Fibroblast of mammary gland (primary cell): Measurements from ENCODE around the gene AMBP.

Source experiments
- DNase-seq: peaks from one replicate; pipeline ENCODE4 v3.0.0-alpha.2; 2010; ENCODE audit warnings: low read depth
- H3K4me3 ChIP-seq: 2 replicates; pipeline ENCODE4 v1.5.1; 2011; ENCODE audit warnings: low read depth, mild to moderate bottlenecking, low read length, moderate library complexity; ENCODE audit not compliant: control insufficient read depth
- CTCF ChIP-seq: conservative IDR thresholded peaks from 2 replicates; pipeline ENCODE4 v1.5.1; 2011; ENCODE audit warnings: low read depth, low read length, inconsistent platforms; ENCODE audit not compliant: control insufficient read depth, insufficient read depth

The AMBP gene

GRCh38 chr9:114037249-114037648 lies 40.9 kb downstream of the AMBP start:
- TF ChIP-seq CTCF: no peak

GRCh38 chr9:114035845-114036801 lies 42.0 kb downstream of the AMBP start:
- H3K4me3 ChIP-seq: no peak overlapping the region
- DNase-seq: no peak
- TF ChIP-seq CTCF: no peak

More at GRCh38 chr9:114037249-114037648, 40.9 kb downstream of the AMBP start:
- H3K4me3 ChIP-seq: no peak overlapping the region
- DNase-seq: no peak

GRCh38 chr9:114035221-114035844 lies 42.8 kb downstream of the AMBP start:
- DNase-seq: no peak
- H3K4me3 ChIP-seq: no peak overlapping the region
- TF ChIP-seq CTCF: no peak

DNA sequence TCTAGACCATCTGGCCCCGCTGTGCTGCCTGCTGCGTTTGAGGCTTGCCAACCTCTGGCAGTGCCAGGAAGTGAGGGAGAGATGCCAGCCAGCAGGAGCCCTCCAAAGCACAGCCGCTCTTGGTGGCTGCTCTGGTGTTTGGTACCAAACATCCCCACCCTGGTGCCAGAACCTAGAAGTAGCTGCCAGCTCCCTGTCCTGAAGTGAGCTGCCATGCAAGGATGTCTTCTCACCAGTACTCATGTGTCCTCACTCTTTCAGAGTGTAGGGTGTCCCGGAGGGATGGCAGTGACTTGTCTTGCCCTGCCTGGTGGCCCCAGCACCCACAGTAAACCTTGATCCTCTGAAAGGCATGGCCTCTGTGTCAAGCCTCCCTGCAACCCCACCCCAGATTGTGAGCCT lies 43.4 kb downstream of the AMBP start:
- no peak for TF ChIP-seq CTCF
- H3K4me3 ChIP-seq: no peak overlapping the region
- no peak for DNase-seq

GRCh38 chr9:114034196-114034595 lies 43.9 kb downstream of the AMBP start:
- TF ChIP-seq CTCF: no peak
- no peak for DNase-seq
- H3K4me3 ChIP-seq: no peak overlapping the region

- peak; percentile 39 for TF ChIP-seq CTCF
- DNase-seq: peak; percentile 16
- no peak overlapping the region for H3K4me3 ChIP-seq
Measured at GRCh38 chr9:114033397-114034103, 44.5 kb downstream of the AMBP start.
